ENCODE measurements around the gene ASTN2.
A peak's percentile ranks its signal among the peaks of the same experiment; 100 is the strongest.
"Not testable (repeated sequence)": the region's sequence is repeated elsewhere in the genome, so short reads cannot be mapped to it uniquely, and the experiment has no call there.

ASTN2 gene

GRCh38 chr9:116842658-116843057, 572.2 kb downstream of the ASTN2 start:
- no peak overlapping the region for H3K4me3 ChIP-seq (ENCODE audit: low read depth, low read length)
- TF ChIP-seq, protein P1, sequence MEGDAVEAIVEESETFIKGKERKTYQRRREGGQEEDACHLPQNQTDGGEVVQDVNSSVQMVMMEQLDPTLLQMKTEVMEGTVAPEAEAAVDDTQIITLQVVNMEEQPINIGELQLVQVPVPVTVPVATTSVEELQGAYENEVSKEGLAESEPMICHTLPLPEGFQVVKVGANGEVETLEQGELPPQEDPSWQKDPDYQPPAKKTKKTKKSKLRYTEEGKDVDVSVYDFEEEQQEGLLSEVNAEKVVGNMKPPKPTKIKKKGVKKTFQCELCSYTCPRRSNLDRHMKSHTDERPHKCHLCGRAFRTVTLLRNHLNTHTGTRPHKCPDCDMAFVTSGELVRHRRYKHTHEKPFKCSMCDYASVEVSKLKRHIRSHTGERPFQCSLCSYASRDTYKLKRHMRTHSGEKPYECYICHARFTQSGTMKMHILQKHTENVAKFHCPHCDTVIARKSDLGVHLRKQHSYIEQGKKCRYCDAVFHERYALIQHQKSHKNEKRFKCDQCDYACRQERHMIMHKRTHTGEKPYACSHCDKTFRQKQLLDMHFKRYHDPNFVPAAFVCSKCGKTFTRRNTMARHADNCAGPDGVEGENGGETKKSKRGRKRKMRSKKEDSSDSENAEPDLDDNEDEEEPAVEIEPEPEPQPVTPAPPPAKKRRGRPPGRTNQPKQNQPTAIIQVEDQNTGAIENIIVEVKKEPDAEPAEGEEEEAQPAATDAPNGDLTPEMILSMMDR (IDR thresholded peaks at IDR 0.05; ENCODE audit: low read depth, low read length, missing control alignments), result peak; percentile 28
- DNase-seq (ENCODE audit: low read depth), result no peak

DNA sequence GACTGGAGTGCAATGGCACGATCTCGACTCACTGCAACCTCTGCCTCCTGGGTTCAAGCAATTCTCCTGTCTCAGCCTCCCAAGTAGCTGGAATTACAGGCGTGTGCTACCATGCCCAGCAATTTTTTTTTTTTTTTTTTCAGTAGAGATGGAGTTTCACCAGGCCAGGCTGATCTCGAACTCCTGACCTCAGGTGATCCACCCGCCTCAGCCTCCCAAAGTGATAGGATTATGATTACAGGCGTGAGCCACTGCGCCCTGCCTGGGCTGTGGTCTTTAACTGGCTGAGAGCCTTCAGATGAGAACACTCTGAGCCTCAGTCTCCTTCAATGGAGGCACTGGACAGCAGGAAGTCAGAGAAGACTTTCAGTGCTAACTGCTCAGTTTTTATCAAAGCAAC, 576.4 kb downstream of the ASTN2 start:
- not testable (repeated sequence) for H3K4me3 ChIP-seq (ENCODE audit: low read depth, low read length); DNase-seq (ENCODE audit: low read depth)

GRCh38 chr9:116837018-116837989, 577.6 kb downstream of the ASTN2 start:
- no peak for DNase-seq (ENCODE audit: low read depth)
- TF ChIP-seq, protein P1 (IDR thresholded peaks at IDR 0.05; ENCODE audit: low read depth, low read length, missing control alignments), result no peak
- no peak overlapping the region for H3K4me3 ChIP-seq (ENCODE audit: low read depth, low read length)

- DNase-seq (ENCODE audit: low read depth); H3K4me3 ChIP-seq (ENCODE audit: low read depth, low read length): not testable (repeated sequence)
These were observed 584.5 kb downstream of the ASTN2 start for GRCh38 chr9:116830321-116830720.

GRCh38 chr9:116821633-116822229, 593.1 kb downstream of the ASTN2 start:
- TF ChIP-seq, protein P1 (IDR thresholded peaks at IDR 0.05; ENCODE audit: low read depth, low read length, missing control alignments), result no peak
- H3K4me3 ChIP-seq (ENCODE audit: low read depth, low read length), result no peak overlapping the region
- no peak for DNase-seq (ENCODE audit: low read depth)

DNA sequence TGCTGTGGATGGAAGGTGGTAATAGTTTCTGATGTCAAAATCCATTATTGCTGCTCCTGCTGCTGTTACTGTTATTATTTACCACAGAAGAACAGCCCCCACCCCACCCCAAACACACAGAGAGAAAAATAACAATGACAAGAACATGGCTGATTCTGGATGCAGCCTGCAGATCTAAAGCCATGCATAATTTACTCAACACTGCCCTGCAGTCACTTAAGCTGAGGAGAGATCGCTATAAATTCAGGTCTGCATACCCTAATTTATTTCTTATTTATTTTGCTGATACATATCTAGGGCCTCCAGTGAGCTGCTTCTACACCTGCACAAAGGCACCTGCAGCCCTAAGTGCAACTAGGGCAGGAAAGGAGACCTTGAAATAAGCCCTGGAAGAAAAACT, 595.7 kb downstream of the ASTN2 start:
- no peak overlapping the region for H3K4me3 ChIP-seq (ENCODE audit: low read depth, low read length)
- TF ChIP-seq, protein P1 (IDR thresholded peaks at IDR 0.05; ENCODE audit: low read depth, low read length, missing control alignments), result no peak
- no peak for DNase-seq (ENCODE audit: low read depth)

GRCh38 chr9:116817762-116818161, 597.1 kb downstream of the ASTN2 start:
- no peak overlapping the region for H3K4me3 ChIP-seq (ENCODE audit: low read depth, low read length)
- no peak for DNase-seq (ENCODE audit: low read depth)
- TF ChIP-seq, protein P1 (IDR thresholded peaks at IDR 0.05; ENCODE audit: low read depth, low read length, missing control alignments), result no peak

- no peak for DNase-seq (ENCODE audit: low read depth)
- TF ChIP-seq, protein P1 (IDR thresholded peaks at IDR 0.05; ENCODE audit: low read depth, low read length, missing control alignments), result no peak
- no peak overlapping the region for H3K4me3 ChIP-seq (ENCODE audit: low read depth, low read length)
These were observed 598.4 kb downstream of the ASTN2 start for GRCh38 chr9:116816484-116816883.

Measured in GM12864 (cell line).